NB4 (cell line): ENCODE results near the gene RANBP10.

Source experiments
- DNase-seq: peaks from one replicate; pipeline ENCODE4 v3.0.0; 2010; ENCODE audit warnings: low read depth
- H3K4me3 ChIP-seq: one replicate; pipeline ENCODE4 v1.5.1; 2011; ENCODE audit warnings: mild to moderate bottlenecking, low read depth, low read length, moderate library complexity
- MYC ChIP-seq: IDR thresholded peaks from 2 replicates; pipeline ENCODE4 v1.6.1; 2011; ENCODE audit warnings: low read depth, low read length
- POLR2A ChIP-seq: IDR thresholded peaks from 2 replicates; pipeline ENCODE4 v1.6.1; 2011; ENCODE audit warnings: mild to moderate bottlenecking; ENCODE audit not compliant: insufficient read length; ENCODE audit errors: extremely low read depth
- TF ChIP-seq, protein P1 (sequence below): IDR thresholded peaks from 2 replicates; pipeline ENCODE4 v1.6.1; 2011; ENCODE audit warnings: low read depth, low read length
- TF ChIP-seq, protein P2 (sequence below): IDR thresholded peaks from one replicate; pipeline ENCODE4 v1.5.1; 2012; ENCODE audit warnings: low read depth, low read length

The RANBP10 gene

DNA sequence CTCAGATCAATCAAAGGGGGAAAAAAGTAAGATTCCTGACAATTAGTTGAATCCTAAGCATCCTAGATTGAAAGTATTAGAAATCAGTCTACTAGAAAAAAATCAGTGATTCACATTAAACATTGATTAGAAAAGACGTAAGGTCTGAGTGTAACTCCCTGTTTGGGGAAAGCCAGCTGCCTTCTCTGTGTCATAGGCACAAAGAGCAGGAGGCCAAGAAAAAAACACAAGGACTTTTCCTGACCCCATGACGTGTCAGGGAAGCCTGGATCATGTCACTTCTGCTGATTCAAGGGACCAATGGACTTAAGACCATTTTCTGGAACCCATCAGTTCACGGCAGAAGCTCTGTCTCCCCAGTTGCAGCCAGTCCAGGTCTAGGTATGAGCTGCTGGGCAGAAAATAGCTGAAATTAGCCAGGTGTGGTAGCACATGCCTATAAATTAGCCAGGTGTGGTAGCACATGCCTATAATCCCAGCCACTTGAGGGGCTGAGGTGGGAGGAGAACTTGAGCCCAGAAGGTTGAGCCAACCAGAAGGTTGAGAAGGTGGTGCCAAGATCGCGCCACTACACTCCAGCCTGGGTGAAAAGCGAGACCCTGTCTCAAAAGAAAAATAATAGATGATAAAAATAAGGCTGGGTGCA lies 35.9 kb downstream of the RANBP10 start:
- no peak for DNase-seq
- TF ChIP-seq MYC, result no peak
- TF ChIP-seq, protein P1, sequence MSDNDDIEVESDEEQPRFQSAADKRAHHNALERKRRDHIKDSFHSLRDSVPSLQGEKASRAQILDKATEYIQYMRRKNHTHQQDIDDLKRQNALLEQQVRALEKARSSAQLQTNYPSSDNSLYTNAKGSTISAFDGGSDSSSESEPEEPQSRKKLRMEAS, result no peak
- no peak overlapping the region for H3K4me3 ChIP-seq

DNA sequence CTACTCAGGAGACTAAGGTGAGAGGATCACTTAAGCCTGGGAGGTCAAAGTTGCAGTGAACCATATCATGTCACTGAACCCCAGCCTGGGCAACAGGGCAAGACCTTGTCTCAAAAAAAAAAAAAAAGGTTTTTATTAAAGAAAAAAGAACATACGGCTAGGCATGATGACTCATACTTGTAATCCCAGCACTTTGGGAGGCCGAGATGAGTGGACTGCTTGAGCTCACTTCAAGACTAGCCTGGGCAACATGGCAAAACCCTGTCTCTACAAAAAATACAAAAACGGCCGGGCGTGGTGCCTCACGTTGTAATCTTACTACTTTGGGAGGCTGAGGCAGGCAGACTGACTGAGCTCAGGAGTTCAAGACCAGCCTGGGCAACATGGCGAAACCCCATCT lies 38.4 kb downstream of the RANBP10 start:
- TF ChIP-seq, protein P1, result no peak
- TF ChIP-seq MYC (no peak), POLR2A (no peak)
- TF ChIP-seq, protein P2, sequence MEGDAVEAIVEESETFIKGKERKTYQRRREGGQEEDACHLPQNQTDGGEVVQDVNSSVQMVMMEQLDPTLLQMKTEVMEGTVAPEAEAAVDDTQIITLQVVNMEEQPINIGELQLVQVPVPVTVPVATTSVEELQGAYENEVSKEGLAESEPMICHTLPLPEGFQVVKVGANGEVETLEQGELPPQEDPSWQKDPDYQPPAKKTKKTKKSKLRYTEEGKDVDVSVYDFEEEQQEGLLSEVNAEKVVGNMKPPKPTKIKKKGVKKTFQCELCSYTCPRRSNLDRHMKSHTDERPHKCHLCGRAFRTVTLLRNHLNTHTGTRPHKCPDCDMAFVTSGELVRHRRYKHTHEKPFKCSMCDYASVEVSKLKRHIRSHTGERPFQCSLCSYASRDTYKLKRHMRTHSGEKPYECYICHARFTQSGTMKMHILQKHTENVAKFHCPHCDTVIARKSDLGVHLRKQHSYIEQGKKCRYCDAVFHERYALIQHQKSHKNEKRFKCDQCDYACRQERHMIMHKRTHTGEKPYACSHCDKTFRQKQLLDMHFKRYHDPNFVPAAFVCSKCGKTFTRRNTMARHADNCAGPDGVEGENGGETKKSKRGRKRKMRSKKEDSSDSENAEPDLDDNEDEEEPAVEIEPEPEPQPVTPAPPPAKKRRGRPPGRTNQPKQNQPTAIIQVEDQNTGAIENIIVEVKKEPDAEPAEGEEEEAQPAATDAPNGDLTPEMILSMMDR, result no peak
- no peak overlapping the region for H3K4me3 ChIP-seq
- DNase-seq, result no peak

DNA sequence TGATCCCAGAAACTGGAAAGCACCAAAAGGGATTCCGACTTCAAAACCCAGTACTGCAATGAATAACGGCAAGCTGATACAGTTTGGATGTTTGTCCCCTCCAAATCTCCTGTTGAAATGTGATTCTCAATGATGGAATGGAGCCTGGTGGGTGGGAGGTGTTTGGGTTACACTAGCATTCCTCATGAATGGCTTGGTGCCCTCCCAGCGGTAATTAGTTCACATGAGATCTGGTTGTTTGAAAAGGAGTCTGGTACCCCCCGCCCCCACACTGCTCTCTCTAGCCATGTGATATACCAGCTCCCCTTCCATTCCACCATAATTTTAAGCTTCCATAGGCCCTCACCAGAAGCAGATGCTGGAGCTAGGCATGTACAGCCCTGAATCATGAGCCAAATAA lies 40.1 kb downstream of the RANBP10 start:
- H3K4me3 ChIP-seq, result no peak overlapping the region
- no peak for DNase-seq
- no peak for TF ChIP-seq POLR2A
- TF ChIP-seq, protein P1, result no peak
- no peak for TF ChIP-seq MYC
- TF ChIP-seq, protein P2, result no peak

DNA sequence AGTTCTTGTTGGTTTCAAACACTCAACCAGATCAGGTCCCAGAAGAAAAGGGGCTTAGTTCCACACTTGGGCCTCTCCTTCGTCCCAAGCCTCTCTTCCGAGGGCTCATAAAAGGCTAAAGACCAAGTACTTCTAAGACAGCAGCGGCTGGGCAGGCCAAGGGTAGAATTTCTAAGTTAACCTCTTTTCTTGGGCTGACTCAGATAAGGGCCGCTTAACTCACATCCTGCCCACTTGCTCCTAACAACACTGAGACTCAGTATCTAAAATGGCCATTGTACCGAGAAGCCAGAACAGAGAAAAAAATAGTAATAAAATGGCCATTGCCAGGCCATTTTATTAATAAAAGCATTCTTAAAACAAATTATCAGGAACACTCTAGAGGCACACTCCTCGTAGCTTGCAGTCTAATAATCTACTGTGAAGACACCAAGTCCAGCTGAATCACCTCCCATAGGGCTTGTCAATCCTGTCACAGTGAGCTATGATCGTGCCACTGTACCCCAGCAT lies 42.1 kb downstream of the RANBP10 start:
- TF ChIP-seq, protein P2, result no peak
- TF ChIP-seq POLR2A, result no peak
- TF ChIP-seq, protein P1, result no peak
- TF ChIP-seq MYC, result no peak
- H3K4me3 ChIP-seq, result no peak overlapping the region
- no peak for DNase-seq

DNA sequence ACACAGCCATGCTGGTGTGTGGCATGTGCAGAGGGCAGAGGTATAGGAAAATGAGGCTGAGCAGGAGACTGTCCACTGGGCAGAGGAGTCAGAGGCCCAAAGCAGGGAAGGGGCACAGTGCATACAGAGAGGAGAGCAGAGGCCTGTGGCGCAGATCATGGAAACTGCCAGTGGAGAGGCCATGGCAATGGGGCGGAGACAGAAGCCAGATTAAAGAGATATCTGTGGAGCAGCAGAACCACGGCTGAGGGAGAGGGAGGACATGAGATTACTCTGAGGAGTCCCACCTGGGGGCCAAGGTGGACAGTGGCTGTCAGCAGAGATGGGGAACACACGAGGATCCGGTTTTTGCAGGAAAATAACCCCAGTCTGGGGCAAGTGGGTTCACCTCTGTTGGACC lies 43.3 kb downstream of the RANBP10 start:
- no peak for DNase-seq
- no peak overlapping the region for H3K4me3 ChIP-seq
- TF ChIP-seq, protein P2, result no peak
- TF ChIP-seq, protein P1, result no peak
- TF ChIP-seq MYC (no peak), POLR2A (no peak)

DNA sequence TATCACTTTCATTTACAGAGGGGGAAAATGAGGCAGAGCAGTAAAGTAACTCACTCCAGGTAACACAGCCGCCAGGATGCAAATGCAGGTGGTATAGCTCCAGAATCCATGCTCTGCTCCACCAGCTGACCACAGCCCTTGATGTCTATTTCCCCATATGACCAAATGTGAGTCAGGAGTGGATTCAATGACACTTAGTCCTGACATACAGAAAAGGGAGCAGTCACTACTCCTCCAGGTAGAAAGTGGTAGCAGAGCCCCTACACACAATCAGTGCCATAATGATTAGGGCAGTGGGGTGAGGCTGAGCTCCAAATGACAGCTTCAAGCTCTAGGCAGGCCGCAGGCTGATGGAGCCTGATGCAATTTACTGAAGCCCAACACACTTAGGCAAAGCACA lies 44.0 kb downstream of the RANBP10 start:
- TF ChIP-seq, protein P1, result no peak
- TF ChIP-seq MYC (no peak), POLR2A (no peak)
- TF ChIP-seq, protein P2, result no peak
- H3K4me3 ChIP-seq, result no peak overlapping the region
- no peak for DNase-seq
